ENCODE measurements around the gene CHD9NB. TPM values are rescaled to one million over a fixed set of nuclear protein-coding genes. Genes with fewer than 3 reads are reported as not detected.

CHD9NB gene
- total RNA-seq, 2 donors from 2014 or later = 0.33 to 0.67 TPM

- Histone ChIP-seq H3K36me3 (no peaks in the 10 kb centered on the region), H3K27ac (peak overlapping the region; percentile 74 to 86), H3K4me1 (peaks cover 4 to 80% of the 10 kb centered on the region in 2 donors), H3K9me3 (no peaks in the 10 kb centered on the region), H3K27me3 (no peaks in the 10 kb centered on the region), H3K4me3 (no peak overlapping the region)
- peak; percentile 96 for DNase-seq (ENCODE audit: low spot score)
- TF ChIP-seq CTCF (IDR thresholded peaks at IDR 0.05) = no peak
Measured at GRCh38 chr16:53090591-53091411, 38.1 kb upstream of the CHD9NB start.

DNA sequence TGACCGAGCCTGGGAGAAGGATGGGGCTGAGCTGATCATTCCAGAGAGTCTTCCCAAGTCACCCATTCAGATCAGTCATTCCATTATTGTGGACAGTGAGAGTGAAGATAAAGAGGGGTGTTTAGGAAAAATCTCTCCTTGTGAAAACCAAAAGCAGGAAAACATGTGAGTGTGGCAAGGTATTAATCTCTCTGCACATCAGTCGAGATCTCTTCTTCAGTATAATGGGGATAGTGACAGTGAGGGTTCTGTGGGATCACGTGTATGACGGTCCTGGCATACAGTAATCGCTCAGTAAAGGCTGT is 37.5 kb upstream of the CHD9NB start:
- H3K36me3 ChIP-seq = no peaks in the 10 kb centered on the region
- no peak overlapping the region for H3K4me3 ChIP-seq
- no peaks in the 10 kb centered on the region for H3K27me3 ChIP-seq
- no peak for TF ChIP-seq CTCF (IDR thresholded peaks at IDR 0.05)
- no peak for DNase-seq (ENCODE audit: low spot score)
- H3K27ac ChIP-seq = peak overlapping the region; percentile 71 to 86
- H3K4me1 ChIP-seq = peaks cover 4 to 86% of the 10 kb centered on the region in 2 donors
- no peaks in the 10 kb centered on the region for H3K9me3 ChIP-seq

- Histone ChIP-seq H3K27ac (peak overlapping the region; percentile 71 to 86), H3K27me3 (no peaks in the 10 kb centered on the region), H3K4me1 (peaks cover 4 to 89% of the 10 kb centered on the region in 2 donors), H3K9me3 (no peaks in the 10 kb centered on the region), H3K36me3 (no peaks in the 10 kb centered on the region), H3K4me3 (no peak overlapping the region)
- DNase-seq (ENCODE audit: low spot score) = no peak
- TF ChIP-seq CTCF (IDR thresholded peaks at IDR 0.05) = no peak
Measured at GRCh38 chr16:53089434-53090285, 37.0 kb upstream of the CHD9NB start.

DNA sequence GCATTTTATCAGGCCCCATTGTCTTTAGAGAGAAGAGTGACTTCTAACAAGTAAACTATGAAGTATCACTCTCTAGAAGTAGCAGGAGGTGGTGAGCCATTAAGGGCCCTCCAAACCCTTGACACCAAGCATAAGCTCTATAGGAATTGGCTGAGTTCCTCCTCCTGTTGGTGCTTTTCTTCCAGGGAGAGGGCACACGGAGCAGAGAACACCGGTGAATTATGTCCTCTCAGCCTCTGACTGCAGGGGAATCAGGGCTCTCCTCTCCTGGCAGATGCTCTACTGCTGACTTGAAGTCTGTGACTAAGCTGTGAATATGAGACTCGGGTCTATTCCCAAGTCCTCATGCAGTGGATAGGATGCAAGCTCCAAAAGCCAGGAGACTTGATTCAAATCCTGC is 34.4 kb upstream of the CHD9NB start:
- Histone ChIP-seq H3K27ac (peak overlapping the region; percentile 52 to 78), H3K36me3 (no peaks in the 10 kb centered on the region), H3K4me1 (peaks cover 4 to 89% of the 10 kb centered on the region in 2 donors), H3K27me3 (no peaks in the 10 kb centered on the region), H3K9me3 (no peaks in the 10 kb centered on the region), H3K4me3 (no peak overlapping the region)
- TF ChIP-seq CTCF (IDR thresholded peaks at IDR 0.05) = no peak
- no peak for DNase-seq (ENCODE audit: low spot score)

GRCh38 chr16:53085931-53086421 is 33.3 kb upstream of the CHD9NB start:
- H3K4me3 ChIP-seq = no peak overlapping the region
- no peaks in the 10 kb centered on the region for H3K27me3 ChIP-seq
- peak overlapping the region; percentile 52 to 78 for H3K27ac ChIP-seq
- no peaks in the 10 kb centered on the region for H3K36me3 ChIP-seq
- peaks cover 0 to 85% of the 10 kb centered on the region in 2 donors for H3K4me1 ChIP-seq
- TF ChIP-seq CTCF (IDR thresholded peaks at IDR 0.05) = no peak
- DNase-seq (ENCODE audit: low spot score) = no peak
- H3K9me3 ChIP-seq = no peaks in the 10 kb centered on the region
